Activated T-helper 1 cell treated with Interleukin-2 at 50 U/mL for 16 hours (primary cell): Measurements from ENCODE around the gene TBC1D2B.

ENCODE experiments used
- DNase-seq: peaks from one replicate; pipeline ENCODE4 v3.0.0-alpha.2; 2020; ENCODE audit warnings: low read depth

The TBC1D2B gene

DNA sequence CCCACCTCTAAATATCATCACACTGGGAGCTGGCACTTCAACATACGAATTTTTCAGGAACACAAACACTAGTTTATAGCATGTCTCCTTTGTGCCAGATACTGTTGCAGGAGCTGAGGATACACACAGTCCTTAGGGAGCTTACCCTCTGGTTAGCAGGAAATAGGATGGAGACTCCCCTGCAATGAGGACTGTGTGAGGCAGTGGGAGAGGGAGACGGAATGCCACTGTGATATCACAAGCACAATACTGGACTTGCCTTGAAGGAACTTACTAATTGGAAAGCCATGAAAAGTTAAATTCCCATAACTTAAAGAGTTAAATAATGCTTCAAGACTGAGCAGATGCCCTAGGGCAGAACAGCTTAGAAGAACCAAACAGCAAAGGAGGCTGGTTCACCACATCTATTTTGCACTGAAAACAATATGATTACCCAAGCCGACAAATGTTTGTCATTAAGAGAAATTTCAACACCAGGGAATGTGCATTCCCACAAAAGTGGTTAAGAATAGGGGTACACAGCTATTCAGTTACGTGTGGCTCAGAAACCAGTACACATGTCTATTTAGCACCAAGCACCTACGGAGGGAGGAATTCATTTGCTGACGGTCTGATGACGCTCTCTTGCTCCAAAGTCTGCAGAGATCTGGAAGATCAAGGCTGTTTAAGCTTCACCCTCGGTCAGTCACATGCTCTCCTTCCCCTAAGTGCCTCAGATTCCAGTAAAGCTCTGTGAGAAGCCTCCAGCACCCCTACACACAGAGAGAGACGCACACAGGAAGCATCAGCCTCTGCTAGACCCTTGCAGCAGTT is 5.2 kb downstream of the TBC1D2B start:
- DNase-seq, result no peak

DNA sequence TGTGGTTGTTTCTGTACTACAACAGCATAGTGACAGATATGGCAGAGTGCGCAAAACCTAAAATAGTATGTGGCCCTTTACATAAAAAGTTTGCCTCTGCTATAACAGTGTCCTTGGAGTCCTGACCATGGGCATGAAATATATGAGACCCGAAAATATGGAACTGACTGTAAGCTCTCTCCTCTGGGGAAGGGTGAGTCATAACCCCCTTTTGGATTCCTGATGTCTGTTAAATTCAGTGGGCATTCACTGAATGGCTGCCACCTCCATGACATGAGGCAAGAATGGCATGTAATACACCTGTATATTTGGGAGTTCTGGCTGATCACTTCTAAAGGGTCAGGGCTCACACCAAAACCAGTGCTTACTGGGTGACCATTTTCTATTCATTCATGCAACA is 6.1 kb downstream of the TBC1D2B start:
- no peak for DNase-seq

DNA sequence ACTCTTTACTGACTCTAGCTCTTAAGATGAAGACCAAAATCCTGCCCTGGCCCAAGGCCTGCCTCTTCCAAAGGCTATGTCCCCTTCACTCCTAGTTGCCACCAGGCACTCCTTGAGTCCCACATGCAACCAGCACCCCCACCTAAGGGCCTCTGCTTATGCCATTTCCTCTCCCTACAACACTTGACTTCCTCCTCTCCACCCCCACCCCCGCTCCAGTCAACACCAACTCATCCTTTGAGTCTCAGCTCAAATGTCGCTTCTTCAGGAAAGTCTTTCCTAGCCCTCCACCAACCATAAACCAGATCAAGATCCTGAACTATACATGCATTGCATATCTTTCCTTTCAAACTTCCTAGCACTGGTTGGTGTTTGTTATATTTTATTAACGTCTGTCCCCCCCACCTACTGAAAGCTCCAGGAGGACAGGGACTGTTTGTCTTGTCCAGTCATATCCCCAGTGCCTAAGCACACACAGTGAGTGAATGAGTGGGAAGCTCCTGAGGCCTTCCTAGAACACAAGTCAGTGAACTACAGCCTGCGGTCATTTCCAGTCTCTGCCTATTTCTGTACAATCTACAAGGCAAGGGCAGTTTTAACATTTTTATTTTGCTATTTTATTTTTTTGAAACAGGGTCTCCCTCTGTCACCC is 7.3 kb downstream of the TBC1D2B start:
- no peak for DNase-seq

DNA sequence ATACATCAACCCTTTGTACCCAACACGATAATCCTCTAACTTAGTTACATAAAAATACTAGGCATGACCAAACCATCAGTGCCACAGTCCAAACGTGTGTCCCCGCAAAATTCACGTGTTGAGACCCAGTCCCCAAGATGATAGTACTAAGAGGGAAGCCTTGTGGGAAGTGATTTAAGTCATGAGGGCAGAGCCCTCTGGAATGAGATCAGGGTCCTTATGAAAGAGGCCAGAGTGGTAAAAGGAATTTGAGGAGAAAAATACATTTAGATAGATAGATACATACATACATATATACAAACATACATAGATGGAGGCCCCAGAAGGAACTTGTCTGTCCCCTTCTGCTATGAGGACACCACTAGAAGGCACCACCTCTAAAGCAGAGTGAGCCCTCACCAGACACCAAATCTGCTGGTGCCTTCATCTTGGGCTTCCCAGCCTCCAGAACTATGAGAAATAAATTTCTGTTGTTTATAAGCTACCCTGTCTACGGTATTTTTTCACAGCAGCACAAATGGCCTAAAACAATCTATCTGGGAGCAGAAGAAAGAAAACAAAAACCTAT is 8.0 kb downstream of the TBC1D2B start:
- no peak for DNase-seq

DNA sequence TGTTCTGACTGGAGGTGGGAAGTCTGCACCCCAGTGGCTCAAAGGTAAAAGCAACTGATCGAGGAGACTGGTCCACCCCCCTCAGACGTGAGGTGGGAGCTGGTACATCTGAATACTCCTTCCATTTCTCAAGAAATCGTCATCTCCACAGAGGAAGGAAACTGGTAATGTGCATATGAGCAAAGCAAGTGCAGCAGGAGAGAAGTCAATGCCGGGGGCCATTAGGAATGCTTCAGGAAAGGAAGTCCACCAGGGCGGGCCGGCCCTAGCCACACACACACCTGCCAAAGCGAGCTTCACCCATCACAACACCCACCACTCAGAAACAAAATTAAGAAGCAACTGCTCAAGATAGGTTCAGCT is 8.5 kb downstream of the TBC1D2B start:
- DNase-seq, result no peak

DNA sequence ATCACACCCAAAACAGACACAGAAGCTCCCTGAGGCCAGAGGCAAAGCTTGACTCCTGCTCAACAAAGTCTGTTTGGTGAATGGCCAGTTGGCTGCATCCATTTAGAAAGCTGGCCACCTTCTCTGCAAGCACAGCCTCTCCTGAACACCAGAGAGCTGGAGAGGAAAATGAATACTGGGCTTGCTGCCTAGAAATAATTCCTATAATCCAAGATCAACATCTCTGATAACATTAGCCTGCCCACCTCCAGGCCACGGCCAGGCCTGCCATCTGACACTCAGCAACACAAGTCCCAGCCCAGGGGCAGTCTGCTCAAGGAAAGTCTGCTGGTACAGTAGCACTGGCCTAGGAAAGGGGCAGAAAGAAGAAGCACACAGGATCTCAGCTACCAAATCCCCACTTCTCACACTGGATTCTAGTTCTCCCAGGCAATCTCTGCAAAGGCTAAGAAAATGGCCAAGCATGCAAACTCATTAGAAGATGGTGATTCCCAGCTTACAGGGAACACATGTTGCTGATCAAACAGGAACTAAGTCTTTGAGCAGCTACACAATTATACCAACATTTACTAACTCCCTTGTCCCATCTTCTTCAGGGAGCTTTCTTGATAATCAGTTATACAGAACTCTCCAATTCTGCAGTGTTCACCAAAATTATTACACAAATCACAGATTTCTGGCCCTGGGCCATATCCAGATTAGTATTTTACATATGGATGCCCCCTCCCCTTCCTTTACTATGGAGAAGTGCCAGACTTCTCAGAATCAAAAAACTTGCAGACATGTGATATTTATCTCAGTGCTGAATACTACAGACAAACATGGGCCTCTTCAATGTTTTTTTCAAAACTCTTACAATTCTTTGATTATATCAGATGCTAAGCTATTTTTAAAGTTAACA is 9.9 kb downstream of the TBC1D2B start:
- no peak for DNase-seq

DNA sequence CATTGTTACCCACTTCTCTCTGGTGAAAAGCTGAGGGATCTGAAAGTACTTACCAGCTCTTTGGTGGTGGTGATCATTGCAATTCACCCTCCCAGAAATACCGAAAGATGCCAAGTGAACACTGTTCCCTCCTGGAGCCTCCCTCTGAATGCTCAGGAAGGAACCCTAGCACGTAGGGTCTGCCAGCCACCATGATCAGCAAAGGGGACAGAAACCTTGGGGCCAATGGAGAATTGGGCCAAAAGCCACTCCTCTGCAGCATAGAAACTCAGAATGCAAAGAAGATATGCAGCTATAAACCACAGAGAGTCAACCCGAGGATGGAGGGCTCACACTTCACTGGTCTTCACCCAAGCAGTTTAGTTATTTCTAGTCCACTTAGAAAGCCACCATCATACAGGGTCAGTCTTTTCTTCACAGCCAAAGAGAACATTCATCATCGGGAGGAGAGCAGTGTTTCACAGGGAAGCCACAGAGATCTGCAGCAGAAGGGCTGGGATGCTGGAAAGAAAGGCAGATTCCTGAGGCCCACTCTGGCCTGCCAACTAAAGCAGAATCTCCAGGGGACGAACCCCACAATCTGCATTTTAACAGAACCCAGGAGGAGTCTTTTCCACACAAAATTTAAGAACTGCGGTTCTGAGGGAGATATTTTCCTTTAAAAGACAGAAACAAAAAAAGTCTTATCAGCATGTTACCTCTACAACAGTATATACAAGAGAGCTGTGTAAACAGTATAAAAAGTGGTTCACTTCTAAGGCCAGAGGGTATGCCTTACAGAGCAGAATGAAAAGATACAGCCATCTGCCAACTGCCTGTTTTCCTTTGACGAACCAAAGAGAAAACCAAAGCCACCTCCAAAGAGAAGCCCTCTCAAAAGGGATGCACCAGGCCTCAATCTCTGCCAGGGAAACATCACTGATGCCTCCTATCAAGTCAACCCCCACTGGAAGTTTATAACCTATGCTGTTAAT is 11.3 kb downstream of the TBC1D2B start:
- no peak for DNase-seq

DNA sequence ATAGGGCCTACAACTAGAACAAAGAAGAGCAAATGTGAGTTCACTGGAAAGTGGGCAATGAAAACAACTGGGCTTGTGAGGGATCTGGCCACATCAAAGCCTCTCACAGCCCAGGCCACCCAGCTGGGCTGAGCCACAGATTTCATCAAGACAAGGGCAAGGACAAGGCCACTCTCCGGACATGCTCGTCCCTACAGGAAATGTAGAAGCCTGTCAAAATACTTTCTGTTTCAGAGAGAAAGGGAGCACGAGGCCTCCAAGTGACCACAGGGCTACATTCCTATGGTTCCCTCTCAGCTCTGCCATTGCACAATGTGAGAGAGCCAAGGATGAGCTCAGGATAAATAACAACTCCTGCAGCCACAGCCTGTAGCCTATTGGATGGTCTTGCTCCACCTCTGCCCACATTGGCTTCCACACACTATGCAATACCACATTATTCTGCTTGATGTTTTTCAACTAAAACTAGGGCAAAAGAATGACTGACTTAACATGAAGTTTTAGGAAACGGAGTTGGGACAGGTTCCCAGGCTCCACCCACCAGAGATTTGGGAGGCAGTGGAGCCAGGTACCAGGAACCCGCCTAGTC is 12.1 kb downstream of the TBC1D2B start:
- DNase-seq, result no peak

DNA sequence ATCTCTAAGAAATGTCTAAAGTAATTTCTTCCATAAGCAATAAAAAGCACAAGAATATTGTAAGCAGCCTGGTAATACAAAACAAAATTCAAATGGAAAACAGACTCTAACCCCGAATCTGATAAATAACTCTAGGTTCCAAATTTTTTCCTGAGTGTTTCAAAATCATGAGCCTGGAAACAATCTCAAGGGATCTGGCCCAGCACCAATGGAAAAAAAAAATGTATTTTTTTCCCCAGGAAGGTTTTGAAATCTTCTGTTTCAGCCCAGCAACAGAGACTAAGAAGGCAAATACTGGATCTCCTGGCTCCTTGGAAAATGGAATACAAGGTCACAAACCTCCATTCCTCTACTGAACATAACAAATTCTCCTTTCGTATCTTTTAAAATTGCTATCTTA is 13.0 kb downstream of the TBC1D2B start:
- DNase-seq, result no peak

DNA sequence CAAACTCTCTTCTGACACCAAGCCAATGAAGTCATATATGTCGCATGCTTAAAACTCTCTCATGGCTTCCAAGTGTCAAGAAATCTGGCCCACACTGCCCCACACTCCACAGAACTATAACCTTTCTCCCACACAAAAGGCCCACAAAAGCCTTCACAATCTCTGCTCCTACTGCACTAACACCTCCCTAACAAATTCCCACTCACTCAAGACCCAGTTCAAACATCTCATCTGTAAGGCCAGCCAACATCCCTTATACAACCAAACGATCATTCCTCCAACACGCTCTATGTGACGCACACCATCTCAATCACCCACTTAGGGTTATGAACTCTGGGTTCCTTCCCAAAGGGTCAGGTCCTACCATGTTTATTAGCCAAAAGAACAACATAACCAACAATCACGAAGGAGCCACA is 13.5 kb downstream of the TBC1D2B start:
- no peak for DNase-seq

DNA sequence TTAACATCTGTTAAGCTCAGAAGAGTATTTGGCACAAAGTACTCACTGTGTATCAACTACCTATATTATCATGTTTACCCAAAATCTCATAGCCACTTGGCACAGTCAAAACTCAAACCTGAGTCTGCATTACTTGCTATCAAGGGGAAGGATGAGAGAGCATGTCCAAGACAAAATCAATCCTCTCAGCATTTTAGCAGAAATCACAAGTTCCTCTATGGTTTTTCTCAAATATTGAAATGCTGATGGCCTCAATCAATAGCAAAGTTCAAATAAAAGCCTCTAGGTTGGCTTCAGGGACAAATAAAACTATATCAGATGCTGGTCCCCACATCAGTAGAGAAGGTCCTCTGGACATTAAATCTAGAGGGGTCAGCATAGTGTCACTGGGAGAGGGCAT is 14.3 kb downstream of the TBC1D2B start:
- DNase-seq, result no peak

DNA sequence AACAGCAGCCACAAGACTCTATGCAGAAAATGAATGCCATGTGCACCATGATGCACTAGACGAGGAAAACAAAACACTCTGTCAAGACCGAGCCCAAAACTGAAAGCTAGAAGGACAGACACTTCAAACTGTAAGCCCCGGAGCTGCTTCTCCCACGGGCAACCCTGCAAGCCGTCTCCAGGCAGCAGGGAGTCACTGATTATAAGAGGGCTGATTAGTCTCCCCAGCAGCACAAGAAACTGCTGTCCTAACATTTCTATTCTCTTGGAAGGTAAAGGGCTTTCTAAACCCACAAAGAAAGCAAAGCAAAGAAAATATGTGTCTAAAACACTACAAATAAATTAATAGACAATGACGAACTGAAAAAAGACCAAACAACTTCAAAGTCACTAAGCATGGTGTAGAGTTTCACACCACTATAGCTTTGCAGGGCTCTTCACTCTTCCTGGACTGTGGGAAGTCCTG is 15.5 kb downstream of the TBC1D2B start:
- no peak for DNase-seq

DNA sequence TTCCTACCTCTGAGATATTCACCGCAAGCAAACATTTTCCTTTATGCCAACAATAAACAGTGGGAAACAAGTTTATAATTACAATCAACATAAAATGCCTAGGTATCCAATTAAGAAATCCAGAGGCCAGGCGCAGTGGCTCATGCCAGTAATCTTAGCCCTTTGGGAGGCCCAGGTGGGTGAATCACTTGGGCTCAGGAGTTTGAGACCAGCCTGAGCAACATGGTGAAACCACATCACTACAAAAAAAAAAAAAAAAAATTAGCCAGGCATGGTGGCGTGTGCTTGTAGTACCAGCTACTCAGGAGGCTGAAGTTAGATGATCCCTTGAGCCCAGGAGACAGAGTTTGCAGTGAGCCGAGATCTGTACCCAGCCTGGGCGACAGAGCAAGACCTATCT is 17.3 kb downstream of the TBC1D2B start:
- no peak for DNase-seq

DNA sequence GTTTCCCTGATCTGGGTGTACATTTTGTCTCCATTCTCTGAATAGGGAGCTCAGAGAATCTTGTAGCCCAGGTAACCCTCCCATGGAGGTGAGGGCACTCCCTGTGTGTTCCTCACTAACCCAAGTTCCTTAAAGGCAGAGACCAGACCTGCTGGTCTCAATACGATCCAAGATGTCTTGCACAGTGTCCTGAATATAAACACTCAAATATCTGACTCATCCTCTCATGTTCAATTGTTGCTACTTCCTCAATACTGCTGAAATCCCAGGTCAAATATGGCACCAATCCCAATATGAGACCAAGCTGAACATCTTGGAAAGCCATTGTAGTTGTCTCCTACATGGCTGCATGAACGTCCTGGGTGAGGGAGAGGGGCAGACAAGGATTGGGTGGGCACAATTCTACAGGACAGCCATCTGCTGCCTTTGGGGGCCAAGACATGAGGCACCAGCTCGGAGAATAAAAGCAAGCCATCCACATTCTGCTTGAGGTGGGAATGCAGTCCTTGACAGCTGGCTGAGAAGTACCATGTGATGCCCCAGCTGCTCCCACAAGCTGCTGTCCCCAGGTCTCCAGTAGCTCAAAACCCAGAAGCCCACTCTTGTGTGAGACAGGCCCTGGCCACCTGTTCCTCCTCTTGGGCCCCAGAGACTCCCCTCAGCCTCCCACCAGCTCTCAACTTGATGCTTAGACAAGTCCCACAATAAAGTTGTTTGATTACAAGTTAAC is 18.2 kb downstream of the TBC1D2B start:
- no peak for DNase-seq

DNA sequence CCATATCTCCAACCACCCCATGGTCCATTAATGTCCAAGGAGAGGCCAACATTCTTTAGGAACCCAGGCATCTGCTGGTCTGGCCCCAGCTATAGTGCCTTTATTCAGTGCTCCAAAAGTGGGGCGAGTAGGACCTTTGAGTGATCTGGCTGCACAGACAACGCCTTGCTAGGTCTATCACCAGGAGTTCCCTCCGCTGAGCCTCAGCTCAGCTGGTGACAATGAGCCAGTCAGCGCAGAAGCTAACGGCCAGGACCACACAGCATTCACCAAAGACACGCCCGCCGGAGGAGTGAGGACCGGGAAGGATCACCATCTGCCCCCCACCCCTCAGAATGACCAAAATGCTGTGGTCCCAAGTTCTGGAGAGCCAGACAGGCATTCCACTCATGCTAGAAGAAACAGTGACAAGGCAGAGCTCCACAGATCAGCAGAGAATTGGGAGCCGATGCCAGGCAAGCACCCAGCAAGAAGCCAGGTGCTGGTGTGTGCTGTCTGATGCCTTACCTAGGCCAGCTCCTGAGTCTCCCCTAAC is 19.0 kb downstream of the TBC1D2B start:
- DNase-seq, result no peak

DNA sequence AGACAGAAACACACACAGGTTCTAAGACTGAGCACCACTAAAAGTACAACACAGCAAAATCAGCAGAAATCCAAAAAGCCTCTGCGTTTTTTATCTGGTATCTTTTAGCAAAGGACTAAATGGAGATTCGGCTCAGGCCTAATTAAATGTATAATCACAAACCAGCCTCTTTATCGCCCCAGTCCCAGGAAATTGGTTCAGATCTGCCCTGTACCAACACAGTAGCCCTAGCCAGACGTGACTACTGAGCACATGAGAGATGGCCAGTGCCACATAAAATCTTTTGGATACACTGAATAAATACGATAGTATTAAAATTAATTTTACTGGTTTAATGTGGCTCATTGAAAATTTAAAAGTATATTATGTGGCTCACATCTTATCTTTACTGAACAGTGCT is 19.7 kb downstream of the TBC1D2B start:
- DNase-seq, result no peak

DNA sequence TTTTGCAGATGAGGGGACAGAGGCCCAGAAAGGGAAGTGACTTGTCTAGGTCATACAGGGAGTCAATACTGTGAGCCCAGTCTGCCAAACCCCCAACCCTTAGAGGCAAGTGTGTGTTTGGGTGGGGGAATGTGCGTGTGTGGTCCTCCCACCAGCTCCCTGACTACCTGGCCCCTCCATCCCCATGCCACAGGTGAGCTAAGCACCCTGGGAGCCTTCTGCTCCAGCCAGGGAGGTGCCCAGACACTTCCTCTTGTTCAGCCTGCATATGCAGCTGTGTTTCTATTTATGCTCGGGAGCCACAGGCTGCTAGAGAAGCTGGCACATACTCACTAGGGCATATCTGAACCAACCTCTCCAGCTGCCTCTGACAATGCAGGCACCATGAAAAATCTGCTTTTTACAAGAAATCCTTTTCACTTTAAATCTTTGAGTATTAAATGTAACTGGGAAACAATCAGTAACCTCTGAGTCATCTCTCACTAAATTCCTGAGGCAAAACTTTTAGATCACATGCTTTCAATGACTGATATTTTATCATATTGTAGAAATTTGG is 20.7 kb downstream of the TBC1D2B start:
- no peak for DNase-seq

DNA sequence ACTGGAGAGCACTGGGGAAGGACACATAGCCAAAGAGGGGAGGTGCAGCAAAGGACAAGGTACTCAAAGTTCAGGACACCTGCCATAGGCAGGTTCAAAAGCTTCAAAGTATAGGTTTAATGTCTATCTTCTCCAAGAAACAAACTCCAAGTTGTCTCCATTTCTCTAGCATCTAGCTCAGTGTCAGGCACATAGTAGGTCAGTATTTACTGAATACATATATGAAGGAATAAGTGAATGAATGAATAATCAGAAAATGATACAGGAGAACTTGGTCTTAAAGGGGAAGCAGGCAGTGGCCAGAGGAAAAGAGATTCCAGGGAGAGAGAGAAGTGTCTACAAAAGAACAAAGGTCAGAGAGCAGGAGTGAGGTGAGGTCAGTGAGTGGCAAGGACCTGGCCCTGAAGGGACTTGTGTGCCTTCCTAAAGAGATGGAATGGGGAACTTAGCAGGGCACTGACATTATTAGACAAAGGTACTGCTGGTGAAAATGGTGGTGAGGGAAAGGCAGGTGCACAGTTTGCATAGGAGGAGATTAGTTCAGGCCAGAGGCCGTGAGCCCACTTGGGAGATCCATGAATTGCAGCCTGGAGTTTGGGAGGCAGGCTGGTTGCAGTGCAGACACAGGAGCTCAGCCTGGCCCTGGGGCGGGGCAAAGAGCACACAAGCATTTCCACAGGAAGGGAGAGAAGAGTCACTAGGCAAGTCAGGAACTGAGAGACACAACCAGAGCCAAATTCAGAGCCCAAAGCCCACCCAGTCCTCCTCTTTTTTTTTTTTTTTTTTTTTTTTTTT is 21.4 kb downstream of the TBC1D2B start:
- no peak for DNase-seq

DNA sequence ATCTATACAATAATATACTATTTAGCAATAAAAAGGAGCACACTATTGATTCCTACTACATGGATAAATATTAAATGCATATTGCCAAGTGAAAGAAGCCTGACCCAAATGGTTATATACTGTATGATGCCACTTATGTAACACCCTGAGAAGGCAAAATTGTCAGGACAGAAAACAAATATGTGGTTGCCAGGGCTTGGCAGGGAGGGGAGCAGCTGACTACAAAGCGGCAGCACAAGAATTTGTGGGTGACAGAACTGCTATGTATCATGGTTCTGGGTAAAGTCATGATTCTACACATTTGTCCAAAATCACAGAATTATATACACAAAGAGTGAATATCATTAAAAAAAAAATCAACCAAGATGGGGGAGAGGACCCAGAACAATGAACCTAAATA is 22.5 kb downstream of the TBC1D2B start:
- DNase-seq, result no peak
